Measurements from ENCODE around the gene MRPL49. TPM values are rescaled to one million over a fixed set of nuclear protein-coding genes. Genes with fewer than 3 reads are reported as not detected.

MRPL49 gene
- total and polyA plus RNA-seq, 9 of the 15 experiments (the other 6 are each of a cell fraction or from before 2014, with no cell fraction given) = 74.3 to 132 (median 91.2) TPM

GRCh38 chr11:65165410-65166317 lies 43.5 kb downstream of the MRPL49 start:
- in situ Hi-C loops (cut with MboI) (no loop called here), intact Hi-C loops (cut with micrococcal nuclease) (no loop called here)
- no TSS peak for BruUV-seq (replicated peaks)
- FAIRE-seq = no peak
- Histone ChIP-seq H3K79me2 (ENCODE audit: control insufficient read depth, insufficient read depth, low read length) (no peaks in the 10 kb centered on the region; the same call in 2 of the 3 replicates), H2AFZ (ENCODE audit: low read depth, low read length) (peak overlapping the region; percentile 67), H3K9me1 (ENCODE audit: control insufficient read depth, insufficient read depth, low read length) (no peaks in the 10 kb centered on the region), H3K27me3 (ENCODE audit: control insufficient read depth in 2 of 2, insufficient read depth in 2 of 2, low read length in 2 of 2) (no peaks in the 10 kb centered on the region; a peak in 1 of 5 replicates), H3K4me2 (ENCODE audit: insufficient read depth, low read length) (no peak overlapping the region), H3K9me3 (replicated peaks; ENCODE audit: control insufficient read depth, insufficient read depth, low read depth, low read length) (no peaks in the 10 kb centered on the region), H3K4me3 (no peak overlapping the region), H3K9ac (ENCODE audit: insufficient read depth in 1 of 2, low read depth in 2 of 2, low read length in 2 of 2) (peak overlapping the region in 1 of 2 experiments; percentile 37; a peak in 1 of 4 replicates), H3K36me3 (ENCODE audit: control insufficient read depth, insufficient read depth, low read length) (no peaks in the 10 kb centered on the region), H3K4me1 (replicated peaks in 1 of 2; ENCODE audit: control insufficient read depth in 2 of 2, insufficient read depth in 2 of 2, low read length in 2 of 2) (peaks cover 18 to 30% of the 10 kb centered on the region in 2 experiments), H4K20me1 (replicated peaks; ENCODE audit: control insufficient read depth, insufficient read depth, low read length) (no peaks in the 10 kb centered on the region), H3K27ac (ENCODE audit: extremely low read depth, low read depth, low read length) (no peak overlapping the region)
- ChIA-PET CTCF (ENCODE audit: low intra/inter-chr PET ratio) (no interaction called here), POLR2A (interaction anchor here (0.6 to 1.2 kb wide), 6 partner anchors 9 to 49 kb away, joined by 3 to 7 read pairs (median 4); partner anchors contain the start of genes FAU, MRPL49 and SYVN1)
- no peak for DNase-seq (ENCODE audit: extremely low read depth in 1 of 4, low spot score in 3 of 4)
- ATAC-seq = no peak
- TF ChIP-seq ZNF316 (IDR thresholded peaks at IDR 0.05) = peak; percentile 31; the same call in 1 of the 2 replicates
- TF ChIP-seq TCF15 (CRISPR knock-in tag; IDR thresholded peaks at IDR 0.05) = no peak
- no peak for TF ChIP-seq ID3 (CRISPR knock-in tag; IDR thresholded peaks at IDR 0.05)
- TF ChIP-seq ID3 (tag; IDR thresholded peaks at IDR 0.05) = no peak
- peak; percentile 52 for TF ChIP-seq PRDM10 (IDR thresholded peaks at IDR 0.05; ENCODE audit: partially characterized antibody)
- no peak for TF ChIP-seq EP400 (IDR thresholded peaks at IDR 0.05)
- no peak for TF ChIP-seq PHF8 (IDR thresholded peaks at IDR 0.05; ENCODE audit: borderline replicate concordance, low read length)
- no peak for TF ChIP-seq JUNB (CRISPR knock-in tag; conservative IDR thresholded peaks at IDR 0.05)
- no peak for TF ChIP-seq ZKSCAN1 (IDR thresholded peaks at IDR 0.05; ENCODE audit: low read depth, low read length)
- WGBS (ENCODE audit: insufficient coverage, low coverage, missing lambda C conversion rate) = 77% methylated on average over 27 of the region's 31 CpGs
